Large intestine (tissue), 12 donors: ENCODE data around the gene WASL. TPM values are rescaled to one million over a fixed set of nuclear protein-coding genes. Genes with fewer than 3 reads are reported as not detected.
A peak's percentile ranks its signal among the peaks of the same experiment; 100 is the strongest.
"Not testable (repeated sequence)": the region's sequence is repeated elsewhere in the genome, so short reads cannot be mapped to it uniquely, and the experiment has no call there.

Source experiments
- DNase-seq, 2 donors: peaks; one replicate each; pipeline versions ENCODE4 v3.0.0 to v3.0.0-alpha.2; 2013
- H3K27ac ChIP-seq: one replicate; pipeline ENCODE4 v1.5.1; 2013; ENCODE audit warnings: low read length
- H3K27me3 ChIP-seq: 2 replicates; pipeline ENCODE4 v1.6.1; 2013; ENCODE audit warnings: low read length; ENCODE audit not compliant: control insufficient read depth, insufficient read depth
- H3K36me3 ChIP-seq: 2 replicates; pipeline ENCODE4 v1.6.1; 2013; ENCODE audit warnings: low read length; ENCODE audit not compliant: control insufficient read depth, insufficient read depth
- H3K4me1 ChIP-seq: one replicate; pipeline ENCODE4 v1.6.1; 2013; ENCODE audit warnings: low read length; ENCODE audit not compliant: control insufficient read depth, insufficient read depth
- H3K4me3 ChIP-seq: one replicate; pipeline ENCODE4 v1.5.1; 2013; ENCODE audit warnings: low read length
- H3K9me3 ChIP-seq: one replicate; pipeline ENCODE4 v1.6.1; 2013; ENCODE audit warnings: mild to moderate bottlenecking, low read depth, low read length, moderate library complexity; ENCODE audit not compliant: control insufficient read depth
- WGBS: methylation state at CpG from one replicate; pipeline ENCODE4 v1.1.5; 2013; ENCODE audit warnings: low lambda C conversion rate; ENCODE audit not compliant: insufficient coverage; 5-methylcytosine and 5-hydroxymethylcytosine counted together
- long read RNA-seq, 11 donors: transcript quantifications; one replicate each; lab custom pipeline, GENCODE V29; 2026
- polyA plus RNA-seq: library from polyadenylated mRNA; unstranded; fragments of 120-200 nt; gene quantifications from one replicate; pipeline ENCODE4 v1.2.1, GENCODE V29; 2013

Gene WASL
- 60.7 TPM for polyA plus RNA-seq
- long read RNA-seq, donor 1, full-length matches to known transcripts = 1 of 8 reads
- long read RNA-seq, donor 1, partial matches to known transcripts = 7 of 8 reads
- long read RNA-seq, donor 1, other reads (novel, unspliced or antisense) = 0 of 8 reads
- long read RNA-seq, donor 2, full-length matches to known transcripts = 6 of 23 reads
- long read RNA-seq, donor 2, partial matches to known transcripts = 17 of 23 reads
- long read RNA-seq, donor 2, other reads (novel, unspliced or antisense) = 0 of 23 reads
- long read RNA-seq, donor 3, full-length matches to known transcripts = 7 of 44 reads
- long read RNA-seq, donor 3, partial matches to known transcripts = 37 of 44 reads
- long read RNA-seq, donor 3, other reads (novel, unspliced or antisense) = 0 of 44 reads
- long read RNA-seq, donor 4 = 0 reads
- long read RNA-seq, donor 5, full-length matches to known transcripts = 2 of 9 reads
- long read RNA-seq, donor 5, partial matches to known transcripts = 7 of 9 reads
- long read RNA-seq, donor 5, other reads (novel, unspliced or antisense) = 0 of 9 reads
- long read RNA-seq, donor 6, full-length matches to known transcripts = 5 of 43 reads
- long read RNA-seq, donor 6, partial matches to known transcripts = 38 of 43 reads
- long read RNA-seq, donor 6, other reads (novel, unspliced or antisense) = 0 of 43 reads
- long read RNA-seq, donor 7, full-length matches to known transcripts = 2 of 9 reads
- long read RNA-seq, donor 7, partial matches to known transcripts = 7 of 9 reads
- long read RNA-seq, donor 7, other reads (novel, unspliced or antisense) = 0 of 9 reads
- long read RNA-seq, donor 8, full-length matches to known transcripts = 8 of 41 reads
- long read RNA-seq, donor 8, partial matches to known transcripts = 33 of 41 reads
- long read RNA-seq, donor 8, other reads (novel, unspliced or antisense) = 0 of 41 reads
- long read RNA-seq, donor 9, full-length matches to known transcripts = 4 of 23 reads
- long read RNA-seq, donor 9, partial matches to known transcripts = 19 of 23 reads
- long read RNA-seq, donor 9, other reads (novel, unspliced or antisense) = 0 of 23 reads
- long read RNA-seq, donor 10, full-length matches to known transcripts = 9 of 30 reads
- long read RNA-seq, donor 10, partial matches to known transcripts = 21 of 30 reads
- long read RNA-seq, donor 10, other reads (novel, unspliced or antisense) = 0 of 30 reads
- long read RNA-seq, donor 11, full-length matches to known transcripts = 8 of 31 reads
- long read RNA-seq, donor 11, partial matches to known transcripts = 23 of 31 reads
- long read RNA-seq, donor 11, other reads (novel, unspliced or antisense) = 0 of 31 reads

GRCh38 chr7:123748734-123749536 lies at the start of gene WASL:
Gene WASL, minus strand, starts transcription at chr7:123749003. Its CDS starts 269 bp downstream, at chr7:123748734.
- Histone ChIP-seq H3K27me3 (no peaks in the 10 kb centered on the region), H3K4me3 (peak within 1 kb of the TSS; percentile 93), H3K9me3 (no peaks in the 10 kb centered on the region), H3K27ac (peak within 1 kb of the TSS; percentile 99), H3K4me1 (peaks cover 13% of the 10 kb centered on the region), H3K36me3 (no peaks in the 10 kb centered on the region)
- DNase-seq = peak; percentile 92 to 97
- no CpG with 5 or more reads among the region's 93 CpGs for WGBS

- peak; percentile 74 to 86 for DNase-seq
- H3K4me3 ChIP-seq = peak overlapping the region; percentile 1
Measured at GRCh38 chr7:123797673-123798531, 49.1 kb upstream of the WASL start.

GRCh38 chr7:123796568-123796967 lies 47.8 kb upstream of the WASL start:
- no CpG with 5 or more reads among the region's 1 CpG for WGBS
- Histone ChIP-seq H3K4me3 (no peak overlapping the region), H3K9me3 (no peaks in the 10 kb centered on the region), H3K27ac (peak overlapping the region; percentile 71), H3K36me3 (no peaks in the 10 kb centered on the region), H3K4me1 (peaks cover 26% of the 10 kb centered on the region), H3K27me3 (no peaks in the 10 kb centered on the region)
- DNase-seq = no peak

More at GRCh38 chr7:123797673-123798531, 49.1 kb upstream of the WASL start:
- Histone ChIP-seq H3K36me3 (no peaks in the 10 kb centered on the region), H3K9me3 (no peaks in the 10 kb centered on the region), H3K27ac (peak overlapping the region; percentile 71), H3K4me1 (peaks cover 26% of the 10 kb centered on the region), H3K27me3 (no peaks in the 10 kb centered on the region)
- 10% methylated on average over 2 of the region's 2 CpGs for WGBS

GRCh38 chr7:123795917-123796316 lies 47.1 kb upstream of the WASL start:
- Histone ChIP-seq H3K36me3 (no peaks in the 10 kb centered on the region), H3K4me3 (no peak overlapping the region), H3K9me3 (no peaks in the 10 kb centered on the region), H3K27me3 (no peaks in the 10 kb centered on the region), H3K4me1 (peaks cover 26% of the 10 kb centered on the region), H3K27ac (peak overlapping the region; percentile 3)
- peak in 1 of 2 donors; percentile 40 for DNase-seq
- whole genome bisulfite sequencing = no CpG with 5 or more reads among the region's 1 CpG

GRCh38 chr7:123795116-123795515 lies 46.3 kb upstream of the WASL start:
- H3K27me3 ChIP-seq, H3K36me3 ChIP-seq, H3K4me3 ChIP-seq, H3K9me3 ChIP-seq: not testable (repeated sequence)
- no CpG with 5 or more reads among the region's 1 CpG for WGBS
- H3K4me1 ChIP-seq = peaks cover 26% of the 10 kb centered on the region
- H3K27ac ChIP-seq = peak overlapping the region; percentile 28
- peak; percentile 10 to 57 for DNase-seq

DNA sequence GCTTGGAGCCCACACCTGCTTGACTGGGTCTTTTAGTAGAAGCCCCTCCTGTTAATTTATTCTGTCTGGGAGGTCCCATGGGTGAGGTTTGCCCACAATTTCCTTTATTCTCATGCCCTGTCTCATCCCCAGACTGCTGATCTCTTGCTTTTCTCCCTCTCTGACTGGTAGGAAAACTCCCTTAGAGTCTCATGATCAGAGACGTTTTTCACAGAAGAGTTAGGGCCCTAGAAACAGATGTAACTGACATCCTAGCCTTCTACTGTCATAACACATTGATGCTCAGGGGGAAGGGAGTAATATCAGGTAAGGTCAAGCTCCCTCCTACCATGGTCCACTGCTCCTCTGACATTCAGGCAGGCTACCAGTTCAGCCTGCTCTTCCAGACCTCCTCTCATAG lies 43.7 kb upstream of the WASL start:
- Histone ChIP-seq H3K27me3 (no peaks in the 10 kb centered on the region), H3K9me3 (no peaks in the 10 kb centered on the region), H3K27ac (no peak overlapping the region), H3K36me3 (no peaks in the 10 kb centered on the region), H3K4me1 (peaks cover 20% of the 10 kb centered on the region), H3K4me3 (no peak overlapping the region)
- WGBS = no CpG with 5 or more reads among the region's 1 CpG
- no peak for DNase-seq

- H3K4me1 ChIP-seq = peaks cover 11% of the 10 kb centered on the region
- no CpG with 5 or more reads among the region's 5 CpGs for WGBS
- H3K36me3 ChIP-seq = no peaks in the 10 kb centered on the region
- no peaks in the 10 kb centered on the region for H3K27me3 ChIP-seq
- H3K27ac ChIP-seq = no peak overlapping the region
- no peak for DNase-seq
- H3K9me3 ChIP-seq = no peaks in the 10 kb centered on the region
- H3K4me3 ChIP-seq = no peak overlapping the region
Measured at GRCh38 chr7:123791001-123791400, 42.2 kb upstream of the WASL start.

DNA sequence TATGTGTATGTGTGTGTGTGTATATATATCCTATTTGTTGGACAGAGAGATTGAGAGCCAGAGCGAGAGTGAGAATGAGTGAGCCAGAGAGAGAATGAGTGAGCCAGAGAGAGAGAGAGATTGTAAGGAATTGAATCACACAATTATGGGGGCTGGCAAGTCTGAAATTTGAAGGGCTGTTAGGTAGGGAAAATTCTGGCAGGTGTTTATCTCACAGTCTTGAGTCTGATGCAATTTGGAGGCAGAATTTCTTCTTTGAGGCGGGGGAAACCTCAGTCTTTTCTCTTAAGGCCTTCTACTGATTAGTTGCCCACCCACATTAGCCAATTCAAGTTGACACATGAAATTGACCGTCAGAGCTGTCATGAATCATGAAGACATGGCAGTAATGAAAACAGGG lies 41.0 kb upstream of the WASL start:
- Histone ChIP-seq H3K4me3 (no peak overlapping the region), H3K27me3 (no peaks in the 10 kb centered on the region), H3K9me3 (no peaks in the 10 kb centered on the region), H3K4me1 (peaks cover 2% of the 10 kb centered on the region), H3K27ac (no peak overlapping the region), H3K36me3 (no peaks in the 10 kb centered on the region)
- 100% methylated on average over 1 of the region's 3 CpGs for WGBS
- no peak for DNase-seq
